NCI-H1105 (cell line): ENCODE measurements around the gene CT83.

Source experiments
- DNase-seq: peaks from one replicate; lab custom pipeline; 2025; lab: John Stamatoyannopoulos, UW

The CT83 gene

GRCh38 chrX:116462822-116463221 lies at the start of gene CT83:
CT83 (minus strand) TSS chrX:116462976; CDS start chrX:116462856, 120 bp downstream.
- no peak for DNase-seq

GRCh38 chrX:116499780-116500179 lies 37.0 kb upstream of the CT83 start:
- DNase-seq, result no peak

- DNase-seq, result no peak
Observed at GRCh38 chrX:116493271-116493670, 30.5 kb upstream of the CT83 start.

GRCh38 chrX:116490104-116490503 lies 27.3 kb upstream of the CT83 start:
- no peak for DNase-seq

- DNase-seq, result no peak
Observed at GRCh38 chrX:116480059-116480458, 17.3 kb upstream of the CT83 start.

- DNase-seq, result no peak
Observed at GRCh38 chrX:116449156-116449555, 13.6 kb downstream of the CT83 start.

GRCh38 chrX:116436358-116436816 lies 26.4 kb downstream of the CT83 start, which contains the start of gene SLC6A14:
SLC6A14 (plus strand) TSS chrX:116436606; CDS start chrX:116436710, 104 bp downstream.
- no peak for DNase-seq

GRCh38 chrX:116435597-116435996 lies 27.2 kb downstream of the CT83 start:
- DNase-seq, result no peak

GRCh38 chrX:116427978-116428377 lies 34.8 kb downstream of the CT83 start:
- no peak for DNase-seq

GRCh38 chrX:116417968-116418367 lies 44.8 kb downstream of the CT83 start:
- DNase-seq, result no peak

GRCh38 chrX:116417214-116417613 lies 45.6 kb downstream of the CT83 start:
- DNase-seq, result peak; percentile 7

- no peak for DNase-seq
Observed at GRCh38 chrX:116413273-116413672, 49.5 kb downstream of the CT83 start.
